ENCODE data around the gene REEP1.

DNA sequence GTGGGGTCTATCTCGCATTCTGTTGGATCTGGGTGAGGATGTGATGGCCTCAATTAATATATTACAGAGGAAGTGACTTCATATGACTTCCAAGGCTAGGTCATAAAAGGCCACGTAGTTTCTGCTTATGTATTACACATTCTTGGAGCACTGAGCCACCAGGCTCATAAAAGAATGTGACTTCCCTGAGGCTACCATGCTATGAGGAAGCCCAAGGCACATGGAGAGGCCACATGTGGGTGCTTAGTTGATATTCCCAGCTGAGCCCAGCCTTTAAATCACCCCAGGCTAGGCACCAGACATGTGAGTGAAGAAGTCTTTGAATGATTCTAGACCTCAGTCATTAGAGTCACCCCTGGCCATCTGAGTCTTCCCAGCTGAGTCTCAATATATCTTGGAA is 13.3 kb upstream of the REEP1 start:
- TF ChIP-seq EZH2 (IDR thresholded peaks at IDR 0.05; ENCODE audit: low read depth), result no peak
- TF ChIP-seq, protein P1, sequence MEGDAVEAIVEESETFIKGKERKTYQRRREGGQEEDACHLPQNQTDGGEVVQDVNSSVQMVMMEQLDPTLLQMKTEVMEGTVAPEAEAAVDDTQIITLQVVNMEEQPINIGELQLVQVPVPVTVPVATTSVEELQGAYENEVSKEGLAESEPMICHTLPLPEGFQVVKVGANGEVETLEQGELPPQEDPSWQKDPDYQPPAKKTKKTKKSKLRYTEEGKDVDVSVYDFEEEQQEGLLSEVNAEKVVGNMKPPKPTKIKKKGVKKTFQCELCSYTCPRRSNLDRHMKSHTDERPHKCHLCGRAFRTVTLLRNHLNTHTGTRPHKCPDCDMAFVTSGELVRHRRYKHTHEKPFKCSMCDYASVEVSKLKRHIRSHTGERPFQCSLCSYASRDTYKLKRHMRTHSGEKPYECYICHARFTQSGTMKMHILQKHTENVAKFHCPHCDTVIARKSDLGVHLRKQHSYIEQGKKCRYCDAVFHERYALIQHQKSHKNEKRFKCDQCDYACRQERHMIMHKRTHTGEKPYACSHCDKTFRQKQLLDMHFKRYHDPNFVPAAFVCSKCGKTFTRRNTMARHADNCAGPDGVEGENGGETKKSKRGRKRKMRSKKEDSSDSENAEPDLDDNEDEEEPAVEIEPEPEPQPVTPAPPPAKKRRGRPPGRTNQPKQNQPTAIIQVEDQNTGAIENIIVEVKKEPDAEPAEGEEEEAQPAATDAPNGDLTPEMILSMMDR (conservative IDR thresholded peaks at IDR 0.05), result no peak

Measured in PC-9 (cell line).